Rectal smooth muscle tissue (tissue), 1 donor: Measurements from ENCODE around the gene ANXA8L1.
"Not testable (repeated sequence)": the region's sequence is repeated elsewhere in the genome, so short reads cannot be mapped to it uniquely, and the experiment has no call there.

Source experiments
- H3K27ac ChIP-seq: one replicate; pipeline ENCODE4 v1.7.0; 2013; ENCODE audit warnings: low read depth, low read length, inconsistent platforms
- H3K27me3 ChIP-seq: one replicate; pipeline ENCODE4 v1.7.0; 2013; ENCODE audit warnings: low read length; ENCODE audit not compliant: control insufficient read depth, insufficient read depth
- H3K36me3 ChIP-seq: one replicate; pipeline ENCODE4 v1.7.0; 2013; ENCODE audit warnings: low read length; ENCODE audit not compliant: control insufficient read depth, insufficient read depth
- H3K4me1 ChIP-seq: one replicate; pipeline ENCODE4 v1.7.0; 2013; ENCODE audit warnings: low read length; ENCODE audit not compliant: control insufficient read depth, insufficient read depth
- H3K4me3 ChIP-seq: one replicate; pipeline ENCODE4 v1.7.0; 2013; ENCODE audit warnings: low read length
- H3K9ac ChIP-seq: one replicate; pipeline ENCODE4 v1.7.0; 2013; ENCODE audit warnings: low read length

Gene ANXA8L1, protein sequence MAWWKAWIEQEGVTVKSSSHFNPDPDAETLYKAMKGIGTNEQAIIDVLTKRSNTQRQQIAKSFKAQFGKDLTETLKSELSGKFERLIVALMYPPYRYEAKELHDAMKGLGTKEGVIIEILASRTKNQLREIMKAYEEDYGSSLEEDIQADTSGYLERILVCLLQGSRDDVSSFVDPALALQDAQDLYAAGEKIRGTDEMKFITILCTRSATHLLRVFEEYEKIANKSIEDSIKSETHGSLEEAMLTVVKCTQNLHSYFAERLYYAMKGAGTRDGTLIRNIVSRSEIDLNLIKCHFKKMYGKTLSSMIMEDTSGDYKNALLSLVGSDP

DNA sequence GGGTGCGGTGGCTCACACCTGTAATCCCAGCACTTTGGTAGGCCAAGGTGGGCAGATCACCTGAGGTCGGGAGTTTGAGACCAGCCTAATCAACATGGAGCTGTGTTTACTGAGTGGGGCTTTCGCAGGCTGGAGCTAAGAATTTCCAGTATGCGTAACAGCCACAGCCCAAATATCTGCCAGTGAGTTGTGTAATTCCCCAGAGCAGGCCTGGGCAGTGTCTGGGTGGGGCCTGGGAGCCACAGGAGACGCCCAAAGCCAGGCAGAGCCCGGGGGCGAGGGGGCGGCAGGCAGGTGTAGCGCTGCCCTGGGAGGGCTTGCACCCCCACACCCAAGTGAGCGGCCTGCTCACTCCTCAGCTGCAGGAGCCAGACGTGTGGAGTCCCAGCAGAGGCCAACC is at the start of gene ANXA8L1:
Gene ANXA8L1, plus strand, starts transcription at position 371 of the 400 bp plus-strand sequence. CDS start 76 bp downstream, outside the sequence.
- H3K36me3 ChIP-seq, H3K27me3 ChIP-seq, H3K9ac ChIP-seq, H3K27ac ChIP-seq, H3K4me1 ChIP-seq, H3K4me3 ChIP-seq: not testable (repeated sequence)

GRCh38 chr10:46326066-46326465 is 49.5 kb upstream of the ANXA8L1 start:
- H3K27me3 ChIP-seq = peaks cover 2% of the 10 kb centered on the region
- no peak overlapping the region for H3K9ac ChIP-seq
- no peaks in the 10 kb centered on the region for H3K36me3 ChIP-seq
- no peak overlapping the region for H3K4me3 ChIP-seq
- H3K27ac ChIP-seq = no peak overlapping the region
- no peaks in the 10 kb centered on the region for H3K4me1 ChIP-seq

DNA sequence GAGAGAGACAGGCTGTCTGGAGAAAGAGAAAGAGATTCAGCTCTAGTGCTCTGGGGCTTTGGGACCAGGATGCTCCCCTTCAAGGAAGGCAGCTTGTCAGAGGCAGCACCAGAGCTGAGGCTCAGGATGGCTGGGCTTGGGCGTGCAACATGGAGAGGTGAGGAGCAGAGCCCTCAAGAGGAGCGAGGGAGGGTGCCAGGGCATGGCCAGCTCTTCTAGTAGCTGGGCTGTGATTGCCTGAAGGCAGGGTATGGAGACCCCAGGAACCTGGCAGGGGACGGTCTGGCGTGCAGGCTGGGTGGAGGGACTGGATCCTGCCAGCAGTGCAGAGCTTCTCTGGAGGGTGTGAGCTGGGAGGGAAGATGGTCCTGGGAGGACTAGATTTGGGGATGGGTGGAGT is 48.6 kb upstream of the ANXA8L1 start:
- Histone ChIP-seq H3K4me3 (no peak overlapping the region), H3K27ac (no peak overlapping the region), H3K27me3 (peaks cover 2% of the 10 kb centered on the region), H3K36me3 (no peaks in the 10 kb centered on the region), H3K9ac (no peak overlapping the region), H3K4me1 (no peaks in the 10 kb centered on the region)

GRCh38 chr10:46327685-46328084 is 47.9 kb upstream of the ANXA8L1 start:
- Histone ChIP-seq H3K4me3 (no peak overlapping the region), H3K4me1 (no peaks in the 10 kb centered on the region), H3K9ac (no peak overlapping the region), H3K27me3 (peaks cover 2% of the 10 kb centered on the region), H3K27ac (no peak overlapping the region), H3K36me3 (no peaks in the 10 kb centered on the region)

GRCh38 chr10:46328853-46329689 is 46.5 kb upstream of the ANXA8L1 start:
- H3K4me1 ChIP-seq = no peaks in the 10 kb centered on the region
- no peak overlapping the region for H3K27ac ChIP-seq
- no peaks in the 10 kb centered on the region for H3K36me3 ChIP-seq
- H3K4me3 ChIP-seq = no peak overlapping the region
- no peak overlapping the region for H3K9ac ChIP-seq
- H3K27me3 ChIP-seq = peaks cover 2% of the 10 kb centered on the region

DNA sequence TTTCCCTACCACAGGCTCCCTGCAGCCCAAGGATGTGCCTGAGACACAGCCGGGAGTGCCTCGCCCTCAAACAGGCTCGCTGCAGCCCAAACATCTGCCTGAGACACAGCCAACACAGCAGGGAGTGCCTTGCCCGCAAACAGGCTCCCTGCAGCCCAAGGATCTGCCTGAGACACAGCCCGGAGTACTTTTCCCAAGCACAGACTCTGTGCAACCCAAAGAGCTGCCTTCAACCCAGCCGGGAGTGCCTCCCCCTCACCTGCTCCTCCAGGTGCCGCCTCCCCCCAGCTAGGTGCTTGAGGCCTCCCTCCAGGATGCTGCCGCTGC is 45.9 kb upstream of the ANXA8L1 start:
- H3K27me3 ChIP-seq = peaks cover 2% of the 10 kb centered on the region
- no peak overlapping the region for H3K4me3 ChIP-seq
- no peak overlapping the region for H3K27ac ChIP-seq
- no peaks in the 10 kb centered on the region for H3K36me3 ChIP-seq
- H3K9ac ChIP-seq = no peak overlapping the region
- no peaks in the 10 kb centered on the region for H3K4me1 ChIP-seq

DNA sequence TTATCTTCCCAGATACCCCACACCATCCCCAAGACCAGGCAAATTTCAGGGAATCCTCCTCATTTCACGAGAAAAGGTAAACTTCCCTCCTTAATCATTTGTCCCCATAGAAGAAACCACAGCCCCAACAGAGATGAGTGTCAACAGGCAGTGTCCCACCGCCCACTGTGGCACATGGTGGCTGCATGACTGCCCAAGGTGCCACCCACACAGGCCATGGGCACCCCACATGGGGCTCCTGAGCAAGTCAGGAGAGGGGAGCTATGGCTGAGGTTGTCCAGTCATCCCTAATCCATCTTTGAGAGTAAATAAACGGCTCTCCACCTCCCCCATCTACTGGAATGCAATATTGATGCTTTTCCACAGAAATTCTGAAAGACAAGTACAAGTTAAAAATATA is 44.7 kb upstream of the ANXA8L1 start:
- H3K27ac ChIP-seq = no peak overlapping the region

DNA sequence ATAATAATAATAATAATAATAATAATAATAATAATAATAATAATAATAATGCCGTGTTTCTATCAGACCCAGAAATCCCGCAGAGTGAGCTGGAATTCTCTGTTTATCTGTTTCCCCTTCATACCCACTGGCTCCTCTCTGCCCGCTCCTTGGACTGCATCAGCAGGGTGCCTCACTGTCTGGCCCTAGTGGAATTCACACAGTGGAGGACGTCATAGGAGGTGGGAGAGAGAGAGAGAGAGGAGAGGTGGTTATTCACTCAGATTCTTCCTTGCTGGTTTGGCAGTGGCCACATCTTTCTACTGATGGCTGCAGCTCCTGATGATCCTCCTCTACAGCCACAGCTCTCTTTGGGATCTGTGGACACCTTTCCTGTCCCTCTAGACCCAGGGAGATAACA is 10.1 kb upstream of the ANXA8L1 start:
- not testable (repeated sequence) for H3K27me3 ChIP-seq, H3K27ac ChIP-seq, H3K4me3 ChIP-seq

More for the DNA sequence above, 44.7 kb upstream of the ANXA8L1 start:
- Histone ChIP-seq H3K27me3 (peaks cover 2% of the 10 kb centered on the region), H3K9ac (no peak overlapping the region), H3K4me1 (no peaks in the 10 kb centered on the region), H3K36me3 (no peaks in the 10 kb centered on the region), H3K4me3 (no peak overlapping the region)

DNA sequence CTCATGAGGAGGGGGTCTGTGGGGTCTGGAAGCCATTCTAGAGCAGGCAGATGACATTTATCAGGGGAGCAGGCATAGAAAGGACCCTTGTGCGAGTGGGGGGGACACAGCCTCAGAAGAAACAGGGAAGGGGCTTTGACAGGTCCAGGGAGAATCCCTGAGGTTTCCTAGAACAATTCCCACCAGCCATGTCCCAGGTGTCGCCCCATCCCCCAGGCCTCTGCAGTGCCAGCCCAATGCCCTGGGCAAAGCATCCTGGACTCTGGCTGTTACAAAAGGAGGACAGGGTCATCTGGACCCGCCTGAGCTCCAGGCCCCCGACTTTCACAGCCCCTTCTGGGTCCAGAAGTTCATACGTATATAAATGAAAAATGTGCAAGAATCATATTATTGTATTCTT is 8.4 kb upstream of the ANXA8L1 start:
- not testable (repeated sequence) for H3K36me3 ChIP-seq, H3K27me3 ChIP-seq, H3K27ac ChIP-seq, H3K4me3 ChIP-seq, H3K9ac ChIP-seq, H3K4me1 ChIP-seq

More for the DNA sequence above, 10.1 kb upstream of the ANXA8L1 start:
- not testable (repeated sequence) for H3K4me1 ChIP-seq, H3K36me3 ChIP-seq, H3K9ac ChIP-seq

DNA sequence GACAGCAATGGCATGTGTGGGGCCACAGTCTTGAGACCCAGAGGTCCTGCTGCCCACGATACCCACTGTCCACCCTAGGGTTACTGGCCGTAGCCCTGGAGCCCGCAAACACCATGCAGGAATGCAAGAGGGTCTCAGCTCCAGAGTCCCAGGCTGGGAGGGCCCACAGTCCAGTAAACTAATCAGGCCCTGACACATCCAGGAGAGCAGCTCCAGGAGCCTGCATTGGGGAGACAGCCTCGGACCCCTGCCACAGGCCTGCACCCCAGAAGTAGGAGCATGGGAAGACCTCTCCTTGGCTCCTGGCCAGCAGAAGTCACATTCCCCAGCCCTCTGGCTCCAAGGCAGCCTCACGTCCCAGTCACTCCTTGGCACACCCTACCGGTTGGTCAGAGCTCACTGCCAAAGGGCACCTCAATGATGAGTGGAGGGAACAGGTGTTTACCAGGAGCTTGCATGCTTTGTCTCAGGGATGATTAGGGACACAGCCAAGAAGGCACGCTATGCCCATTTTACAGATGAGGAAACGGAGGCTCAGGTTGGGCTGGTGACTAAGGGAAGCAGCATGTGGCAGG is 7.8 kb upstream of the ANXA8L1 start:
- H3K4me1 ChIP-seq, H3K27me3 ChIP-seq, H3K9ac ChIP-seq, H3K27ac ChIP-seq, H3K36me3 ChIP-seq, H3K4me3 ChIP-seq: not testable (repeated sequence)

DNA sequence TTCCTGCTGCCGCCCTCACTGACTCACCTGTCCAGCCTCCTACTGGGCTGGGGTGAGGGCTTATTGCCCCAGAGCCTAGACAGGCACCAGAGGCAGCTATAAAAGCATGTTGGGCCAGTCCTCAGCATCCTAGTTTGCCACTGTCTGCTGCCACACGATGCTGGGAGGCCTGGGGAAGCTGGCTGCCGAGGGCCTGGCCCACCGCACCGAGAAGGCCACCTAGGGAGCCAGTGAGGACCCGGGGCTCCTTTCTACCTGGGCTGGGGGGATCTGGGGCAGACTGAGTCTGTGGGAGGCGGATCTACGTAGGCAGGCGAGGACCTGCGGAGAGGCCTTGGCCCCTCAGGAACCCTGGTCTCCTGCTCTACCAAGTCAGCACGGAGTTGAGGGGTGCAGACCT is 6.6 kb upstream of the ANXA8L1 start:
- H3K9ac ChIP-seq, H3K36me3 ChIP-seq, H3K27me3 ChIP-seq, H3K4me3 ChIP-seq, H3K4me1 ChIP-seq, H3K27ac ChIP-seq: not testable (repeated sequence)

- not testable (repeated sequence) for H3K4me3 ChIP-seq, H3K9ac ChIP-seq, H3K27ac ChIP-seq, H3K36me3 ChIP-seq, H3K27me3 ChIP-seq, H3K4me1 ChIP-seq
These were observed 1.2 kb upstream of the ANXA8L1 start for GRCh38 chr10:46374410-46374809.
